ENCODE data around the gene SLC22A23. TPM values are rescaled to one million over a fixed set of nuclear protein-coding genes. Genes with fewer than 3 reads are reported as not detected.
A peak's percentile ranks its signal among the peaks of the same experiment; 100 is the strongest.

Gene SLC22A23
- total RNA-seq, 2 experiments from 2014 or later, result 13.4 to 13.6 TPM

- DNase-seq, result peak in 1 of 14 experiments; percentile 26
- Mint-ChIP-seq H3K27me3 (no peaks in the 10 kb centered on the region), H3K27ac (no peak overlapping the region)
Measured at GRCh38 chr6:3368685-3369084, 88.2 kb downstream of the SLC22A23 start.

GRCh38 chr6:3367630-3368029 is 89.2 kb downstream of the SLC22A23 start:
- Histone ChIP-seq H3K4me3 (ENCODE audit: low read length) (no peak overlapping the region), H3K27ac (ENCODE audit: low read depth in 1 of 2, low read length in 2 of 2) (peak overlapping the region in 1 of 2 donors; percentile 20), H3K4me1 (ENCODE audit: insufficient read depth, low read length) (peaks cover 25% of the 10 kb centered on the region), H3K36me3 (ENCODE audit: insufficient read depth, low read length) (no peaks in the 10 kb centered on the region), H3K27me3 (ENCODE audit: control insufficient read depth in 1 of 2, insufficient read depth in 2 of 2, low read length in 2 of 2) (no peaks in the 10 kb centered on the region), H3K9me3 (ENCODE audit: control insufficient read depth in 1 of 2, insufficient read depth in 1 of 2, low read length in 2 of 2) (no peaks in the 10 kb centered on the region)
- Mint-ChIP-seq H3K9me3 (no peaks in the 10 kb centered on the region), H3K27me3 (no peaks in the 10 kb centered on the region), H3K27ac (no peak overlapping the region), H3K4me1 (ENCODE audit: low read depth) (peaks cover 25% of the 10 kb centered on the region), H3K4me3 (no peak overlapping the region), H3K36me3 (ENCODE audit: low read depth) (no peaks in the 10 kb centered on the region)
- no peak for TF ChIP-seq CTCF (IDR thresholded peaks at IDR 0.05)
- ChIA-PET POLR2A (interaction anchor here (1.3 kb wide), 1 partner anchor 11 kb away, joined by 3 read pairs; no protein-coding TSS in a partner anchor), CTCF (no interaction called here)
- ATAC-seq (ENCODE audit: poor library complexity) (no peak), DNase-seq (peak in 2 of 14 experiments; percentile 35 to 43)
- intact Hi-C loops (cut with DNase I, micrococcal nuclease), result no loop called here

More at GRCh38 chr6:3368685-3369084, 88.2 kb downstream of the SLC22A23 start:
- POLR2A ChIA-PET, result interaction anchor here (1.0 to 1.3 kb wide), 2 partner anchors 10 to 12 kb away, joined by 3 to 4 read pairs; no protein-coding TSS in a partner anchor
- no peaks in the 10 kb centered on the region for H3K9me3 Mint-ChIP-seq
- ATAC-seq (ENCODE audit: poor library complexity), result no peak
- H3K4me1 Mint-ChIP-seq (ENCODE audit: low read depth), result peaks cover 25% of the 10 kb centered on the region
- Histone ChIP-seq H3K9me3 (ENCODE audit: control insufficient read depth in 1 of 2, insufficient read depth in 1 of 2, low read length in 2 of 2) (no peaks in the 10 kb centered on the region), H3K4me1 (ENCODE audit: insufficient read depth, low read length) (peaks cover 25% of the 10 kb centered on the region), H3K27me3 (ENCODE audit: control insufficient read depth in 1 of 2, insufficient read depth in 2 of 2, low read length in 2 of 2) (no peaks in the 10 kb centered on the region), H3K4me3 (ENCODE audit: low read length) (no peak overlapping the region), H3K27ac (ENCODE audit: low read depth in 1 of 2, low read length in 2 of 2) (no peak overlapping the region), H3K36me3 (ENCODE audit: insufficient read depth, low read length) (no peaks in the 10 kb centered on the region)
- H3K4me3 Mint-ChIP-seq, result no peak overlapping the region
- CTCF ChIA-PET, result interaction anchor here (0.6 to 1.1 kb wide), 2 partner anchors 242 to 364 kb away, joined by 3 to 4 read pairs; no protein-coding TSS in a partner anchor
- no peaks in the 10 kb centered on the region for H3K36me3 Mint-ChIP-seq (ENCODE audit: low read depth)
- TF ChIP-seq CTCF (IDR thresholded peaks at IDR 0.05), result no peak
- intact Hi-C loops (cut with DNase I, micrococcal nuclease), result no loop called here

GRCh38 chr6:3366596-3367413 is 90.0 kb downstream of the SLC22A23 start:
- no peak overlapping the region for H3K27ac Mint-ChIP-seq

More at GRCh38 chr6:3366596-3367413, 90.0 kb downstream of the SLC22A23 start:
- Mint-ChIP-seq H3K4me3 (no peak overlapping the region), H3K9me3 (no peaks in the 10 kb centered on the region), H3K4me1 (ENCODE audit: low read depth) (peaks cover 19% of the 10 kb centered on the region), H3K27me3 (no peaks in the 10 kb centered on the region), H3K36me3 (ENCODE audit: low read depth) (no peaks in the 10 kb centered on the region)
- no peak for ATAC-seq (ENCODE audit: poor library complexity)
- Histone ChIP-seq H3K36me3 (ENCODE audit: insufficient read depth, low read length) (no peaks in the 10 kb centered on the region), H3K4me1 (ENCODE audit: insufficient read depth, low read length) (peaks cover 18% of the 10 kb centered on the region), H3K27me3 (ENCODE audit: control insufficient read depth in 1 of 2, insufficient read depth in 2 of 2, low read length in 2 of 2) (no peaks in the 10 kb centered on the region), H3K4me3 (ENCODE audit: low read length) (no peak overlapping the region), H3K9me3 (ENCODE audit: control insufficient read depth in 1 of 2, insufficient read depth in 1 of 2, low read length in 2 of 2) (no peaks in the 10 kb centered on the region), H3K27ac (ENCODE audit: low read depth in 1 of 2, low read length in 2 of 2) (no peak overlapping the region)
- intact Hi-C loops (cut with DNase I, micrococcal nuclease), result no loop called here
- no peak for DNase-seq
- ChIA-PET CTCF (no interaction called here), POLR2A (no interaction called here)
- no peak for TF ChIP-seq CTCF (IDR thresholded peaks at IDR 0.05)
